Esophagus squamous epithelium (tissue), 5 donors: ENCODE data around the gene MITD1. TPM values are rescaled to one million over a fixed set of nuclear protein-coding genes. Genes with fewer than 3 reads are reported as not detected.
"Not testable (repeated sequence)": the region's sequence is repeated elsewhere in the genome, so short reads cannot be mapped to it uniquely, and the experiment has no call there.

Source experiments
- DNase-seq: peaks from one replicate; lab custom pipeline; 2025; lab: John Stamatoyannopoulos, UW
- H3K27ac ChIP-seq, 4 donors: fragments of 200-600 bp; sonication (generic); one replicate each; pipeline ENCODE4 v1.5.1; 2016 to 2019; ENCODE audit warnings: mild to moderate bottlenecking in 1 of 4
- H3K27me3 ChIP-seq, 4 donors: fragments of 200-600 bp; sonication (generic); 1 replicate in 3 of 4; 2 replicates in 1 of 4; pipeline versions ENCODE4 v1.5.1 to v1.6.0; 2017 to 2021; ENCODE audit warnings: antibody characterized with exemption in 1 of 4
- H3K36me3 ChIP-seq, 3 donors: fragments of 200-600 bp; sonication (generic); one replicate each; pipeline ENCODE4 v1.5.1; 2016 to 2019
- H3K4me1 ChIP-seq, 3 donors: fragments of 200-600 bp; sonication (generic); one replicate each; pipeline ENCODE4 v1.5.1; 2017 to 2019
- H3K4me3 ChIP-seq, 4 donors: fragments of 200-600 bp; sonication (generic); 1 replicate in 3 of 4; 2 replicates in 1 of 4; pipeline ENCODE4 v1.5.1; 2016 to 2019; ENCODE audit warnings: mild to moderate bottlenecking in 2 of 4, moderate library complexity in 1 of 4
- H3K9me3 ChIP-seq, 3 donors: fragments of 200-600 bp; sonication (generic); one replicate each; pipeline ENCODE4 v1.5.1; 2016 to 2019
- CTCF ChIP-seq, 6 experiments: fragments of 450-650 bp in 4 of 6; fragments of 200-600 bp in 2 of 6; sonication (generic) in 2 of 6; IDR thresholded peaks; one replicate each; pipeline ENCODE4 v1.5.1; 2016 to 2019; ENCODE audit warnings: antibody characterized with exemption in 6 of 6, mild to moderate bottlenecking in 4 of 6, moderate library complexity in 4 of 6
- POLR2A ChIP-seq, 4 donors: fragments of 450-650 bp; IDR thresholded peaks; one replicate each; pipeline ENCODE4 v1.6.1; 2017; ENCODE audit warnings: antibody characterized with exemption in 4 of 4, mild to moderate bottlenecking in 4 of 4, moderate library complexity in 3 of 4
- WGBS, 2 donors: methylation state at CpG; one replicate each; pipeline ENCODE4 v1.1.5; 2018; 5-methylcytosine and 5-hydroxymethylcytosine counted together
- intact Hi-C: fragments of 100-400 bp; cut with DNase I; formaldehyde crosslinking; loops from one replicate; pipeline ENCODE4 v1.15.0; 2022
- total RNA-seq, 4 donors: library from RNA; depleted of rRNA; stranded (reverse); fragments of >200 nt; gene quantifications; one replicate each; pipeline ENCODE4 v1.1.0, GENCODE V29; 2016
- donor health status: DM: yes; HTN: yes; CAD: no.

MITD1 gene
- total RNA-seq, 4 donors from 2014 or later: 10.8 to 32.3 (median 28.7) TPM

GRCh38 chr2:99201959-99202678 lies 21.3 kb upstream of the MITD1 start:
- intact Hi-C loops: no loop called here
- H3K4me1 ChIP-seq: peaks cover 0 to 18% (median 0%) of the 10 kb centered on the region in 3 donors
- peaks cover 0 to 16% (median 0%) of the 10 kb centered on the region in 3 donors for H3K36me3 ChIP-seq
- no peak overlapping the region for H3K4me3 ChIP-seq
- no peaks in the 10 kb centered on the region for H3K27me3 ChIP-seq
- DNase-seq: no peak
- 88 to 91% methylated on average over 4 of the region's 4 CpGs for WGBS, 2 donors
- peaks cover 0 to 15% (median 0%) of the 10 kb centered on the region in 3 donors for H3K9me3 ChIP-seq
- TF ChIP-seq CTCF (IDR thresholded peaks at IDR 0.05) (no peak), POLR2A (IDR thresholded peaks at IDR 0.05) (no peak)
- no peak overlapping the region for H3K27ac ChIP-seq

- Histone ChIP-seq H3K4me3 (no peak overlapping the region), H3K36me3 (peaks cover 5 to 35% (median 13%) of the 10 kb centered on the region in 3 donors), H3K27ac (no peak overlapping the region), H3K9me3 (no peaks in the 10 kb centered on the region), H3K4me1 (peaks cover 0 to 18% (median 0%) of the 10 kb centered on the region in 3 donors), H3K27me3 (no peaks in the 10 kb centered on the region)
- 85 to 88% methylated on average over 6 of the region's 7 CpGs for WGBS, 2 donors
- intact Hi-C loops: no loop called here
- TF ChIP-seq CTCF (IDR thresholded peaks at IDR 0.05) (no peak), POLR2A (IDR thresholded peaks at IDR 0.05) (no peak)
- no peak for DNase-seq
Measured at GRCh38 chr2:99200076-99200800, 19.4 kb upstream of the MITD1 start.

GRCh38 chr2:99198103-99198841 lies 17.4 kb upstream of the MITD1 start:
- Histone ChIP-seq H3K36me3 (peaks cover 5 to 54% (median 13%) of the 10 kb centered on the region in 3 donors), H3K9me3 (no peaks in the 10 kb centered on the region), H3K27ac (peak overlapping the region in 3 of 4 donors; percentile 40 to 67 (median 63)), H3K4me3 (no peak overlapping the region), H3K27me3 (no peaks in the 10 kb centered on the region), H3K4me1 (peaks cover 0 to 18% (median 0%) of the 10 kb centered on the region in 3 donors)
- no peak for DNase-seq
- intact Hi-C loops: no loop called here
- 71 to 79% methylated on average over 6 of the region's 6 CpGs for WGBS, 2 donors
- no peak for TF ChIP-seq POLR2A (IDR thresholded peaks at IDR 0.05)
- no peak for TF ChIP-seq CTCF (IDR thresholded peaks at IDR 0.05)

GRCh38 chr2:99192364-99192763 lies 11.5 kb upstream of the MITD1 start:
- DNase-seq, H3K4me3 ChIP-seq, H3K27ac ChIP-seq, H3K9me3 ChIP-seq, H3K27me3 ChIP-seq, H3K4me1 ChIP-seq, intact Hi-C loops: not testable (repeated sequence)
- 98 to 100% methylated on average over 4 of the region's 4 CpGs for WGBS, 2 donors
- H3K36me3 ChIP-seq: peaks cover 5 to 100% (median 18%) of the 10 kb centered on the region in 3 donors

GRCh38 chr2:99190548-99190947 lies 9.7 kb upstream of the MITD1 start:
- DNase-seq: no peak
- no peaks in the 10 kb centered on the region for H3K27me3 ChIP-seq
- intact Hi-C loops: no loop called here
- H3K36me3 ChIP-seq: peaks cover under 1 to 94% (median 11%) of the 10 kb centered on the region in 3 donors
- H3K27ac ChIP-seq: no peak overlapping the region
- no peak for TF ChIP-seq CTCF (IDR thresholded peaks at IDR 0.05)
- no peak for TF ChIP-seq POLR2A (IDR thresholded peaks at IDR 0.05)
- H3K9me3 ChIP-seq: no peaks in the 10 kb centered on the region
- 78 to 89% methylated on average over 1 of the region's 1 CpG for WGBS, 2 donors
- no peaks in the 10 kb centered on the region for H3K4me1 ChIP-seq
- no peak overlapping the region for H3K4me3 ChIP-seq
